GM18498 (cell line): ENCODE measurements around the gene SPHKAP.
A peak's percentile ranks its signal among the peaks of the same experiment; 100 is the strongest.
"Not testable (repeated sequence)": the region's sequence is repeated elsewhere in the genome, so short reads cannot be mapped to it uniquely, and the experiment has no call there.

Experiments
- ATAC-seq: cut with Tn5 transposase; IDR thresholded peaks from one replicate; pipeline ENCODE4 v1.9.1; 2021; ENCODE audit warnings: mild to moderate bottlenecking, moderate library complexity; ENCODE audit not compliant: unreplicated experiment

Gene SPHKAP, protein sequence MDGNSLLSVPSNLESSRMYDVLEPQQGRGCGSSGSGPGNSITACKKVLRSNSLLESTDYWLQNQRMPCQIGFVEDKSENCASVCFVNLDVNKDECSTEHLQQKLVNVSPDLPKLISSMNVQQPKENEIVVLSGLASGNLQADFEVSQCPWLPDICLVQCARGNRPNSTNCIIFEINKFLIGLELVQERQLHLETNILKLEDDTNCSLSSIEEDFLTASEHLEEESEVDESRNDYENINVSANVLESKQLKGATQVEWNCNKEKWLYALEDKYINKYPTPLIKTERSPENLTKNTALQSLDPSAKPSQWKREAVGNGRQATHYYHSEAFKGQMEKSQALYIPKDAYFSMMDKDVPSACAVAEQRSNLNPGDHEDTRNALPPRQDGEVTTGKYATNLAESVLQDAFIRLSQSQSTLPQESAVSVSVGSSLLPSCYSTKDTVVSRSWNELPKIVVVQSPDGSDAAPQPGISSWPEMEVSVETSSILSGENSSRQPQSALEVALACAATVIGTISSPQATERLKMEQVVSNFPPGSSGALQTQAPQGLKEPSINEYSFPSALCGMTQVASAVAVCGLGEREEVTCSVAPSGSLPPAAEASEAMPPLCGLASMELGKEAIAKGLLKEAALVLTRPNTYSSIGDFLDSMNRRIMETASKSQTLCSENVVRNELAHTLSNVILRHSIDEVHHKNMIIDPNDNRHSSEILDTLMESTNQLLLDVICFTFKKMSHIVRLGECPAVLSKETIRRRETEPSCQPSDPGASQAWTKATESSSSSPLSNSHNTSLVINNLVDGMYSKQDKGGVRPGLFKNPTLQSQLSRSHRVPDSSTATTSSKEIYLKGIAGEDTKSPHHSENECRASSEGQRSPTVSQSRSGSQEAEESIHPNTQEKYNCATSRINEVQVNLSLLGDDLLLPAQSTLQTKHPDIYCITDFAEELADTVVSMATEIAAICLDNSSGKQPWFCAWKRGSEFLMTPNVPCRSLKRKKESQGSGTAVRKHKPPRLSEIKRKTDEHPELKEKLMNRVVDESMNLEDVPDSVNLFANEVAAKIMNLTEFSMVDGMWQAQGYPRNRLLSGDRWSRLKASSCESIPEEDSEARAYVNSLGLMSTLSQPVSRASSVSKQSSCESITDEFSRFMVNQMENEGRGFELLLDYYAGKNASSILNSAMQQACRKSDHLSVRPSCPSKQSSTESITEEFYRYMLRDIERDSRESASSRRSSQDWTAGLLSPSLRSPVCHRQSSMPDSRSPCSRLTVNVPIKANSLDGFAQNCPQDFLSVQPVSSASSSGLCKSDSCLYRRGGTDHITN (N-terminal part only)

DNA sequence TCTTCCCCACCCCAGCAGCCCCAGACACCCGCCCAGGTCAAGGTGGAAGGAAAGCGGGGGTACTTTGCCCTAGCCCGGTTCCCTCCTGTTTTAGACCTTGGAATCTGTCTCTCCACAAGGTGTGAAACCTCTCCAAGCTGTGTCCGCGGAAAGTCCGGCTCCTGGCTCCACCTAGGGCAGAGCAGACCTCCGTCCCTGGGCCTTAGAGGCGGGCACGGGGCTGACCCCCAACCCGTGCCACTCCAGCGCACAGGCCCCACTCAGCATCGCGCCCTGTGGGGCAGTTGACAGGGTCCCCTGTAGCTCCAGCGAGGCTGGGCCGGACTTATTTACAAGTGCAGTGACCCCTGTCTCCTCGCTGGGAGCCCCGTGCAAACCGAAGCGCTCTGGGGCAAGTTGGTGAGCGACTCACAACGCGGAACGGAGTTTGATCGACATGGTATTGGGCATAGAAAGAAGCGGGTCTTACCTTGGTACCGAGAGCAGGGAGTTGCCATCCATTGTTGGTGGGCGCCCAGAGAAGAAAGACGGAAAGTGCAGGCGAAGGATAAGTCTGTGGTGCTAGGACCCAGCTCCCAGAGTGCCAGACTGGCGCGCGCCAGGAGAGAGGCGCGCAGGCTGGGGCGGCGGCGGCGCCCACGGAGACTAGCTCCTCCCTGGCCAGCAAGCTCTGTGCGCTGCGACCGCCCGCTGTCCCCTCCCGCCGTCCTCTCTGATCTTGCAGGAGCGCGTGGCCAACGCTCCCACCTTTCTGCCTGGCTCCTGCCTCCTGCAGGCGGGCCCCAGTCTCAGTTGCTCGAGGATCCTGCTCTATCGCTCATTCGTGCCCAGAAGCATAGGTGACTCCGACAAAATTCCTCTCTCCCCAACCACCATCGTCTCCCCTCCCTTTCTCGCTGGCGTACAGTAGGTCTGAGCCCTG lies at the start of gene SPHKAP:
TSS of gene SPHKAP (minus strand) at position 590 of the 922 bp plus-strand sequence. CDS start at position 501, 89 bp downstream.
- ATAC-seq = no peak

- no peak for ATAC-seq
These were observed 46.0 kb upstream of the SPHKAP start for GRCh38 chr2:228227466-228227865.

DNA sequence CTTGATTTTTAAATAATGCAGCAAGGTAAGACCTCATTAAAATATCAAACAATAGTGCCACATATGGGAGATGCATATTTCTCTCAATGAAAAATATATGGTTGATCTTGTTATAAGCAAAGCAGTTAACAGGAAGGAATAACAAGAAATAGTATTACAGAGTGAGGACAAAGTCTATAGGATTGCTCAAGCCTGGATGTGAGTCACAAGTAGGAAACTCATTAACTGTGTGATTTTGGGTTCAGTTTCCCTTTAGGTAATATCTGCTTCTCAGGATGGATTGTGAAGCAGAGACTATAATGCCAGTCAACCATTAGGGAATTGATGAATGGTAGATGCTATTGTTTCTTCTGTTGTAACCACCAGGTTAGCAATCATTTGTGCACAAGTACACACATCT lies 42.9 kb upstream of the SPHKAP start:
- ATAC-seq = no peak

GRCh38 chr2:228218593-228218992 lies 37.1 kb upstream of the SPHKAP start:
- not testable (repeated sequence) for ATAC-seq

GRCh38 chr2:228197504-228197903 lies 16.0 kb upstream of the SPHKAP start:
- no peak for ATAC-seq

- no peak for ATAC-seq
These were observed 1.0 kb downstream of the SPHKAP start for GRCh38 chr2:228180181-228181097.

DNA sequence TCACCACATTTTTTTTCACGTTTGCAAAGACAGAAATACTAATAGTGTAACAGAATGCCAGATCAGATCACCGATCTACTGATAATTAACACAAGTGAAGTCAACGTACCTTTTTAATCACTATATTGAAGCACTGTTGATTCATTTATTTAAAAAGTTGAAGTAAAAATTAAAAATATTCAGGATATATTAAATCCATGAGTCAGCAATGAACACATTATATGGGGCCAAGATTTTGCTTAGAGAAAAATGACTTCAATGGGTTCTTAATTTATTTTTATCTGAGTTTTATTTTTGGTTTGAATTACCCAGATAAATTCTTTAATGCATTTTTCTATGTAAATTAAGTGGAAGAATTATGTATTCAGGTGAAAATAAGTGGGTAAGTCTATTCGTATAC lies 14.2 kb downstream of the SPHKAP start:
- ATAC-seq = no peak

DNA sequence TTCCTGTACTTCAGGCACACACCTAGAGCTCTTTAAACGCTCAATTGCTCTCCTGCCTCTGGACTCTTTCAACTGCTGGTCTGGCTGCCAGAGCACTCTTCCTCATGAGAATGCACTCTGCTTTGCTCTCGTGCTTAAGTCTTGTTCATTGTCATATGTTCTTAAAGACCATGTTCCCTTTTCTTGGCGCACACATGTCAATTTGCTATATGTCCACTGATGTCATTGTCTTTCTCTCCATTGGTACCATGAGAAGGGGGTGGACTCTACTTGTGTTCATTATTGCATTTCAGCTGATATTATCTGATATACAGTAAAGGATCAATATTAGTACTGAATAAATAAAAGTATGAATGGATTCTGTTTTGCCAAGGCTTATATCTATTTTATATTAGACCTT lies 16.8 kb downstream of the SPHKAP start:
- ATAC-seq = no peak

DNA sequence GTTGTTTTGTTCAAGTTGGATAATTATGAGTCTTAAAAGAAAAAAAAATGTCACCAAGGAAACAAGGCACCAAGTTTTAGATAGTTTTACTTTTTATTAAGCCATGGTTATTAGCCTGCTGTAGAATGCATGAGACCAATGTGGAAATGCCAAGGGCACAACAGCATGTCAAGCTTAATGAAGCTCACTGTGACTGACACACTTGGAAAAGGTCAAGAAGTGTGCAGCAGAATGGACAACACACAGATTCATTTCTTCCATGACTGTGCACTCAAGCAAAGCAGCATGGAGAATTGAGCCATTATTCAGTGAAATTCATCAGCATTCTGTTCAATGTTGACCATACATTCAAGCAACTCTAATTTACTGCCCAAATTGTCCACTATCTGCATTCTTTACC lies 23.6 kb downstream of the SPHKAP start:
- no peak for ATAC-seq

GRCh38 chr2:228144961-228145360 lies 36.5 kb downstream of the SPHKAP start:
- ATAC-seq = no peak

- ATAC-seq = peak; percentile 84
These were observed 40.5 kb downstream of the SPHKAP start for GRCh38 chr2:228140934-228141528.

- no peak for ATAC-seq
These were observed 45.5 kb downstream of the SPHKAP start for GRCh38 chr2:228136027-228136426.

DNA sequence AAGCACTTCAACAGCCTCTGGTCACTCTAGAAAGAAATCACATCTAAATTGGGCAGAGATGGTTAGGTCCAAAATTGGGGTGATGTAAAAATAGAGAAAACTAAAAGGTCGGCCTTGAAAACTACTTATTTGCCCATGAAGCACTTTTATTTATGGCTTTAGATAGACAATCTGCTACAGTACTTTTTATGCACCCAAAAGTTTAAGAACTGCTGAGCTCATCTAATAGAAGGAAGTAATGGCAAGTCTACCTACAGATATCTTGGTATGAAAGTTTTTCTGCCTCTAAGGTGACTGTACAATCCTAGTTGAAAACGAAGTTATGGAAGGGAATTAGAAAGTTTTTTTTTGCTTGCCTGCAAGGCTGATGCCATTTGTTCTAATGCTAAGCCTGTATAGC lies 46.2 kb downstream of the SPHKAP start:
- no peak for ATAC-seq

- ATAC-seq = no peak
These were observed 49.7 kb downstream of the SPHKAP start for GRCh38 chr2:228131833-228132232.

DNA sequence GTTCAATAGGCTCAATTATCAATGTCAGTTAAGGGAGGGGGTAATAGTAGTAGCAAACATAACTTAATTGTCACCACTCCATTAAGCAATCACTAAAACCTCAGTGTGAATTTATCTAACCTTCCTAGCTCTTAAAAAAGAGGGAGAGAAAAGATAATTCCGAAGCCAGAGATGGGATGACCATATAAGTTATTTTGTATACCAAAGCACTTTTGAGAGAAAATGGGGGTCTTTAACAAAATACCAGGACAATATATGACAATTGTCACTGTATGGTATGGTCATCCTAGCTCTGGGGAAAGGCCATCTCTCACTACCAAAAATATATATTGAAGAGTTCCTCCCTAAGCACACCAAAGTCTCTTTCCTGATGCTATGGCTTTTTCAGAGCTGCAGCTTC lies 55.1 kb downstream of the SPHKAP start:
- ATAC-seq = no peak

DNA sequence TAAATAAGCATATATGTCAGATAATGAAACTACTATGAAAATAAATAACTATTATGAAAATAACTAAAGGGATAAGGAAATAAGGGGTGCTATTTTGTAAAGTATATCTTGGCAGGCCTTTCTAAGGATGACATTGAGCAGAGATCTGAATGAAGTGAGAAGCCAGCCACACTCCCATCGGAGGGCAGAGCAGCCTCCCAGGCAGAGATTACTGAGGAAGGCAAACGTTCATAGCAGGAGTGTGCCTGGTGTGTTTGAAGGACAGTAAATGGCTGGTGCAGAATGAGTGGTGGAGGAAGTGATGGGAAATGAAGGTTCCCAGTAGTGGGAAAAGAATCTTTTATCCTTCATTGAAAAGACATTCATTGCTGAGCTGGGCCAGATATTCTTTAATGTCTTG lies 62.5 kb downstream of the SPHKAP start:
- ATAC-seq = no peak

DNA sequence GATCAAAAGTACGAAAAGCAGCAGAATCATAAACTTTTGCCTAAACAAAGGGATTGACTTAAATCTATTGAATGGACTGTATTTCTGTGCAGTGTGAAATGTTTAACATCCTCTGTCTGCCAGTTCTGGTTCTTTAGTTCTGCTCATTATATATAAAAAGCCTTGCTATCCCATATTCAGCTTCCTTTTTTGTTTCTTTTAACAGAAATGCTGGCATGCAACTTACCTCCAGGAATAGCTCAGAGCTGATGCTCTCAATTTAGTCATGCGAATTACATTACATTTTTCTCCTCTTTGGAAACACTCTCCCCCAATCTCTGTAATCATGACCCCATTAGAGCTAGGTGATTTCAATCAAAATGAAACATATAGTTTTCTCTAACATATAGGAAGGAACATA lies 73.6 kb downstream of the SPHKAP start:
- ATAC-seq = no peak

- ATAC-seq = no peak
These were observed 75.8 kb downstream of the SPHKAP start for GRCh38 chr2:228105526-228106250.
